Left lung (tissue), 10 donors: ENCODE measurements around the gene NOP16. TPM values are rescaled to one million over a fixed set of nuclear protein-coding genes. Genes with fewer than 3 reads are reported as not detected.

Source experiments
- ATAC-seq: fragments of 200-7000 bp; cut with Tn5 transposase; one replicate; pipeline ENCODE4 v1.9.1; 2020; ENCODE audit warnings: moderate library complexity
- DNase-seq, 4 donors: peaks; one replicate each; pipeline ENCODE4 v3.0.0-alpha.2; 2013 to 2020
- H3K27ac ChIP-seq, 2 donors: fragments of 200-600 bp; sonication (generic) in 1 of 2; one replicate each; pipeline versions ENCODE4 v1.5.0 to v1.8.0; 2020 to 2021
- H3K27me3 ChIP-seq, 2 donors: fragments of 200-600 bp; sonication (generic) in 1 of 2; one replicate each; pipeline versions ENCODE4 v1.5.0 to v1.8.0; 2020 to 2021
- H3K36me3 ChIP-seq, 2 donors: fragments of 200-600 bp; sonication (generic) in 1 of 2; one replicate each; pipeline versions ENCODE4 v1.5.0 to v1.8.0; 2020 to 2021
- H3K4me1 ChIP-seq, 2 donors: fragments of 200-600 bp; one replicate each; pipeline ENCODE4 v1.8.0; 2021
- H3K4me3 ChIP-seq, 2 donors: fragments of 200-600 bp; sonication (generic) in 1 of 2; one replicate each; pipeline versions ENCODE4 v1.5.0 to v1.8.0; 2020 to 2021; ENCODE audit warnings: mild to moderate bottlenecking in 1 of 2
- H3K9me3 ChIP-seq, 2 donors: fragments of 200-600 bp; sonication (generic) in 1 of 2; one replicate each; pipeline versions ENCODE4 v1.5.0 to v1.8.0; 2020 to 2021
- CTCF ChIP-seq, 2 donors: fragments of 200-600 bp; sonication (generic) in 1 of 2; IDR thresholded peaks; one replicate each; pipeline versions ENCODE4 v1.5.0 to v1.8.0; 2021; ENCODE audit warnings: antibody characterized with exemption in 2 of 2
- intact Hi-C, 2 donors: fragments of 100-400 bp; cut with DNase I; formaldehyde crosslinking; loops; one replicate each; pipeline versions ENCODE4 v1.11.2 to v1.14.2; 2022
- polyA plus RNA-seq, 6 donors: library from polyadenylated mRNA; unstranded; fragments of 120-200 nt; gene quantifications; one replicate each; pipeline ENCODE4 v1.2.1, GENCODE V29; 2013; ENCODE audit not compliant: insufficient read length in 6 of 6
- total RNA-seq, 2 donors: library from RNA; stranded (reverse); fragmentation: NEBNext Ultra II Directional; extraction: Animal tissue kit (Norgen Biotek cat#: 25700); gene quantifications; one replicate each; pipeline ENCODE4 v1.2.1, GENCODE V29; 2021
- donor health status: DM: no; HTN: yes; CAD: no.
- donor health status: DM: no; HTN: no; CAD: no.

Gene NOP16
- total and polyA plus RNA-seq, 8 donors = 14.9 to 34.8 (median 29.1) TPM

DNA sequence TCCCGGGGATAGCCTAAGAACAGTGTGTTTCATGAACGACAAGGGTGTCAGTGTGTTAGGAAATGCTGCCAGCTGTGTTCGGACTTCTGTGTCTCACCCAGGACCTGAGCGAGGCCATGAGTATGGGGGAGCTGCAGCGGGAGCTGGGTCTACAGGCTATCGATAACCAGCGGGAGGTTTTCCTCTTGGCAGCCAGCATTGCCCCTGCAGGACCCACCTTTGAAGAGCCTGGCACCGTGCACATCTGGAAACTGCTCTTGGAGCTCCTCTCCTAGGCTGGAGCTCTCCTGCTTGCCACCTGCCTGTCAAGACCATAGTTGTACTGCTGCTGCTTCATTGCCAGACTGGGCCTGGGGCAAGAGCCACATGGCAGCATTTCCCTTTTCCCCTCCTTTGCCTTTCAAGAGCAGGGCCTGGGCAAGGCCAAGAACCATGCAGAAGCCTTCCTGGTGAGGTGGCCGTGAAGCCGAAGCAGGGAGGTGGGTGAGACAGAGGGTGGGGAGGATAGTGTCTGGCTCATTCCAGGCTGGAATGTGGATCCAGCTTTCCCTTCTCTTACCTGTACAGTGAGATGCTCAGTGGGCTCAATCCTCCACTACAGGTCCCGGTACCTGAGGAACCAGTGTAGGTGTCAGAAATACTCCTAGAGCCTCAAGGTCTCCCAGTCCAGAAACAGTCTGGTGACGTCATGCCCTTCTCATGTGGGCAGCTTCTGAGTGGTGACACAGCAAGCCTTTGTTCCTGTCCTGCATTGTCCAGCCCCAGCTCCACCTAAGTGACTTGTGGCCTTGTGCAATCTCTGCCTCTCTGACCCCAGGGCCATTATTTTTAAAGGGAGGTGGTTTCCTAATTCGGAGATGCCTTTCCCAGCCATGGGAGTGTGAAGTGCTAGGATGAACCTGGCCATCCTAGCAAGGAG, 16.5 kb downstream of the NOP16 start:
- intact Hi-C loops = no loop called here
- H3K9me3 ChIP-seq = no peaks in the 10 kb centered on the region
- no peaks in the 10 kb centered on the region for H3K36me3 ChIP-seq
- no peak overlapping the region for H3K4me3 ChIP-seq
- no peak for TF ChIP-seq CTCF (IDR thresholded peaks at IDR 0.05)
- H3K4me1 ChIP-seq = no peaks in the 10 kb centered on the region
- no peak for DNase-seq
- peak; percentile 29 for ATAC-seq
- H3K27ac ChIP-seq = no peak overlapping the region
- peaks cover 0 to 10% of the 10 kb centered on the region in 2 donors for H3K27me3 ChIP-seq

- Histone ChIP-seq H3K4me1 (peaks cover 0 to 13% of the 10 kb centered on the region in 2 donors), H3K4me3 (no peak overlapping the region), H3K9me3 (no peaks in the 10 kb centered on the region), H3K36me3 (no peaks in the 10 kb centered on the region), H3K27ac (no peak overlapping the region), H3K27me3 (peaks cover 0 to 27% of the 10 kb centered on the region in 2 donors)
- ATAC-seq (no peak), DNase-seq (no peak)
- intact Hi-C loops = no loop called here
- no peak for TF ChIP-seq CTCF (IDR thresholded peaks at IDR 0.05)
Measured at GRCh38 chr5:176369934-176370711, 18.3 kb downstream of the NOP16 start.

GRCh38 chr5:176368726-176369125, 19.7 kb downstream of the NOP16 start:
- Histone ChIP-seq H3K27me3 (peaks cover 0 to 40% of the 10 kb centered on the region in 2 donors), H3K4me1 (peaks cover 0 to 18% of the 10 kb centered on the region in 2 donors), H3K36me3 (no peaks in the 10 kb centered on the region), H3K9me3 (no peaks in the 10 kb centered on the region), H3K27ac (no peak overlapping the region), H3K4me3 (no peak overlapping the region)
- TF ChIP-seq CTCF (IDR thresholded peaks at IDR 0.05) = no peak
- intact Hi-C loops = no loop called here
- DNase-seq (no peak), ATAC-seq (no peak)

- no peak for TF ChIP-seq CTCF (IDR thresholded peaks at IDR 0.05)
- peak overlapping the region; percentile 84 to 86 for H3K4me3 ChIP-seq
- no peaks in the 10 kb centered on the region for H3K36me3 ChIP-seq
- intact Hi-C loops = no loop called here
- H3K9me3 ChIP-seq = no peaks in the 10 kb centered on the region
- H3K27ac ChIP-seq = no peak overlapping the region
- peaks cover 0 to 25% of the 10 kb centered on the region in 2 donors for H3K4me1 ChIP-seq
- no peak for ATAC-seq
- peaks cover 0 to 40% of the 10 kb centered on the region in 2 donors for H3K27me3 ChIP-seq
- no peak for DNase-seq
Measured at GRCh38 chr5:176366232-176366894, 22.0 kb downstream of the NOP16 start.
